NCI-H82 (cell line): ENCODE results near the gene SLC8A1.
A peak's percentile ranks its signal among the peaks of the same experiment; 100 is the strongest.

Source experiments
- DNase-seq: peaks from one replicate; lab custom pipeline; 2025; lab: John Stamatoyannopoulos, UW

SLC8A1 gene

DNA sequence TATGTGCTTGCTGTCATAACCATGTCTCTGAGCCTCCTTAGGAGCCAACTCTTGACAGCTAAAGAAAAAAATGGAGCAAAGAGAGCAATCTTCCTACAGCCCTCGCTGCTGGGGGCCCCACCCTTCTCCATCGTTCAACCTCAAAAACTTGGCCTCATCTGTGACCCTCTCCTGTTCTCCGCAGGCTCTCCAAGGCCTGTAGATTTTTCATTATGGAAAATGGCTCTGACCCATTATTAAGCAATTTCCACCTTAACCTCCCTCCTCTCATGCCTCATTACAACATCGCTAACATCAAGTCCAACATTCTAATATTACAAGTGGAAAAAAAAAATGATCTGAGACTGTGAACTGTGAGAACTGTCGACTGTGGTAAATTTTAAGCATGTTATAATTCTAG lies 98.7 kb downstream of the SLC8A1 start:
- DNase-seq = no peak

- no peak for DNase-seq
Measured at GRCh38 chr2:40352703-40353099, 99.2 kb downstream of the SLC8A1 start.

- no peak for DNase-seq
Measured at GRCh38 chr2:40352041-40352702, 99.7 kb downstream of the SLC8A1 start.

DNA sequence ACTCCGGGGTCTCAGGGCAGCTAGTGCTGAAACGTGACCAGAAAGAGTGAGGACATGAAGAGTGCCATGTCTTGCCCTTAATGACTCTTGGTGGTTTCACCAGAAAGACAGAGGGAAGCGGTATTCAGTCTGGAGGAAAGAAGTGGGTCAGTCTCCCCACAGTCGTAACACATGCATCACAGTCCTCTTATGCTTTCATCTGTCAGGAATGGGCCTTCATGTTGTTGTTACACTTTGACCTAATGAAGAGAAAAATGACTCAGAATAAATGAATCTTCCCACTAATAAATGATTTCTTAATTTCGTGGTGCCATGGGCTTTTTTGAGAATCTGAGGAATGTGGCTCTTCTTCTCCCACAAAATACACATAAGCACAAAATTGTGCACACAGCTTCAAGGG lies 103.2 kb downstream of the SLC8A1 start:
- DNase-seq = no peak

DNA sequence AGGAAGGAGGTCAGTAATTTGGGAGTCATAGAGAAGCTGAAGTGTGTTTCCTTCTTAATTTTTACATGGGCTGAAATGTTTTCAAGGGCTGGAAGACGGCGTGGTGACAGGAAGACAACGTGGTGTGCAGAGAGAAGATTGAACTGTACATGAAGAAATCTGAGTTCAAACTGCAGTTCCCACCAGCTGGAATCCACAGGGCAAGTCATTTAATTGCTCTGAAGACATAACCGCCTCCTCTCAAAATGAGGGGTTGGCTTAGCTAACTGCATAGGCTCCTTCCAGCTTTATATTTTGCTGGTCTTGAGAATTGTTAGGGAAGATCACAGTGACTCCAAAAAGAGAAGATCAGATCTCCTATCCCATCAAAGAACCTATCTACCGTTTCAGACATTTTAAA lies 103.9 kb downstream of the SLC8A1 start:
- no peak for DNase-seq

DNA sequence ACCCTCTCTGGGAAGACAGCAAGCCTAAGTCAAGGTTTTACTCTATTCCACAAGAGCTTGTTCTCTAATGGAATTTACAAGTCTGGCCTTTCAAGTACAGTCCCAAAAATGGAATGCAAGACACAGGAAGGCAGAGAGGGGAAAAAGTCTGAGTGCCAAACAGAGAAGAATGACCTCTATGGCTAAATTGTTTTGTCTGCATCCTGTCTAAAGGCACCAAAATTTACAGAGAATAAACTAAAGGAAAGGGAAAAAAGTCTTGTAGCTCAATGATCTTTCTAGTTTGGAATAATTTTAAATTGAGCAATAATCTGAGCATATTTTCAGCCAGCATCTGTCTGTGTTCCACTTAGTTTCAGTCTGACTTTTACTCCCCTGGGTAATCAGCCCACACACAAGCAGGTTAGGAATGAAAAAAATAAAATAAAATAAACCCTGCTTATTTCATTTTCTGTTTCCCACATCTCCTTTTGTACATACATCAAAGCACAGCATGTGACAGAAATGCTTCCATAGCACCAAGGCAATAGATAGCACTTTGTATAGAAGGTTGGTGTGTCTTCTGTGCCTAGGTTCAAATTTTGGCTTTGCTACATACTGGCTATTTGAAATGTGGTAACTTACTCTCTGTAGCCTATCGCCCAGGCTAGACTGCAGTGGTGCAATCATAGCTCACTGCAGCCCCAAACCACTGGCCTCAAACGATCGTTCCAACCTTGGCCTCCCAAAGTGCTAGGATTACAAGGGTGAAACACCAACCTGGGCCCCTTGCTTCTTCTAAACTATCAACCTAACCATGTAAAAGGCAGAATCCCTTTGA lies 105.1 kb downstream of the SLC8A1 start:
- no peak for DNase-seq

DNA sequence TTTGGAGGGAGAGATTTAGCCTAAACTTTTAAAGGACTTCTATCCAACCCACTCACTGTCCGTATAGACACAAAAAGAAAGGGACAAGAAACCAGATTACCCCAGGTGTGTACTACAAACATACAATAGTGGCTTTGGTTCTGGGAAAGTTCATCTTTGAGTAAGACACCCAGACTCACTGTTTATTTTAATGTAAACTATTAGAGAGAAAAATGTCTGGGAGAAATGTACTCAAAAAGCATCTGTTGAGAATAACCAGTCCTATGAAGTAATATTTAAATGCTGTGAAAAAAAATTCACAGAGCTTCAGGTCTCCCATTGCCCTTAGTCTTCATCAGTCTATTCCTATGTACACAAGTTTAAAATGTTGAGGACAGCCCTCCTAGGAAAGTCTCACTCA lies 107.5 kb downstream of the SLC8A1 start:
- DNase-seq = no peak

- DNase-seq = no peak
Measured at GRCh38 chr2:40343902-40344301, 108.0 kb downstream of the SLC8A1 start.

GRCh38 chr2:40341198-40341597 lies 110.7 kb downstream of the SLC8A1 start:
- no peak for DNase-seq

- DNase-seq = no peak
Measured at GRCh38 chr2:40339026-40339425, 112.9 kb downstream of the SLC8A1 start.

- DNase-seq = peak; percentile 36
Measured at GRCh38 chr2:40332191-40332826, 119.6 kb downstream of the SLC8A1 start.

GRCh38 chr2:40330096-40330495 lies 121.8 kb downstream of the SLC8A1 start:
- no peak for DNase-seq

DNA sequence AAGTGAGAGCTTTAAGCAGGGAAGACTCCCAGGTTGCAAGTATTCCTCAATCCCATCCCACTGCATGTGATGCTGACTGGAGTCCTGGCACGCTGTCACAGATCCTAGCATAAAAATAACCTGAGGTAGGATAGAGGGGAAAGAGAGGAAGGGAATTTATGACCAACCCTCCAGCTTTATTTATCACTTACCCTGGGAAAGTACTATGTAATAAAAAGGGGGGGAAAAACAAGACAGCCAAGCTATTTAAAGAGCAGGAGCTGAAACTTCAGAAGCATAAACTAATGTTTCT lies 122.2 kb downstream of the SLC8A1 start:
- no peak for DNase-seq

- no peak for DNase-seq
Measured at GRCh38 chr2:40325116-40325515, 126.8 kb downstream of the SLC8A1 start.

DNA sequence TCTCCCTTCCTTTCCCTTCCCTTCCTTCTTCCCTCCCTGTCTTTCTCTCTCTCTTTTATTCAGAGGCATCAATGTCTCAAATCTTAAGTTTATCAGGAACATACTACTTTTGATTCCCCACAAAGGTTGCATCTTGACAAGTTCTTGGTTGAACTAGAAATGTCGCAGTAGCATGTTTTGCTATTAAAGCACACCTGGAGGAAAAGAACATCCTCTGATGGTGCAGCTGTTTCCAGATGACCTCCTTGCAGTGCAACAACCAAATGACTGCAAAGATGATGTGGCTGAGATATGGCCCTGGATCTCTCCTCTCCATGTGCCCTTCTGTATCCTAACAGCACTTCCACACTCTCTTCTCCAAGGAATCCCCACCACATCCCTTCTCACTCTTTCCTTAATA lies 127.2 kb downstream of the SLC8A1 start:
- DNase-seq = no peak

DNA sequence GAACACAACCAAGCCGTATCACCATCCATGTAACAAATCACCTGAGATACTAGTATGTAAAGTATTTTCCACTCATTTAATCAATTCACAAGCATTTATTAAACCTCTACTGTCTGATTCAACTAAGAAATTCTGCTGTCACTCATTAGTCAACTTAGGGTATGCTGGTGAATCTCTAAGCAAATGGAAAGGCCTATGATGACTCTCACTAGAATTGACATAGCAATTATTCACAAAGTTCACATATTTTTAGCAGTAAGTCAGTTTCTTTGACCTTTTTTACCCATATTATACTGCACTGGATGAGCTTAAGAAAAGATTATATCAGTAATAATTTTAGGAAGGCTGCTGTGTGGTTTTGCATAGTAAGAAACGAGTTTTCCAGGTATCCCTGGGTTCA lies 130.1 kb downstream of the SLC8A1 start:
- DNase-seq = no peak

DNA sequence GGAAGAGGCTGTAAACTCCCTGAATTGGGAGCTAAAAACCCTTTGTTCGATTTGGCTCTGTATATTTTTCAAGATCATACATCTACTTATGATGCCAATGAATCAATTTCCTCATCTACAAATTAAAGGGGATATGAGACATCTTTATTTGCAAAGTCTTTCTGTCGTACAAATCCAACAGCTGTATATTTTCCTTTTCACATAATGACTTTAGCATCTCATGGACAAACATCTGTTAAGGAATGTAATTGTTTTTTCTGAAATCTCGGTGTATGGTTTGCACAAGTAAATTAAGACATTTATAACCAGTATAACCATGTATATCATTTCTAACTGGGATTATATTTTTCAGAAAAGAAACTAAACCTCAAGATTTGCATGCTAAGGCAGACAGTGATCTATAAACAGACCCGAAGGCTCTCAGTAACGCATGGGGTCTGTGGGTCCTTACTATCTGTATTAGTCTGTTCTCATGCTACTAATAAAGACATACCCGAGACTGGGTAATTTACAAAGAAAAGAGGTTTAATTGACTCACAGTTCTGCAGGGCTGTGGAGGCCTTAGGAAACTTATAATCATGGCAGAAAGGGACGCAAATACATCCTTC lies 130.8 kb downstream of the SLC8A1 start:
- DNase-seq = no peak

DNA sequence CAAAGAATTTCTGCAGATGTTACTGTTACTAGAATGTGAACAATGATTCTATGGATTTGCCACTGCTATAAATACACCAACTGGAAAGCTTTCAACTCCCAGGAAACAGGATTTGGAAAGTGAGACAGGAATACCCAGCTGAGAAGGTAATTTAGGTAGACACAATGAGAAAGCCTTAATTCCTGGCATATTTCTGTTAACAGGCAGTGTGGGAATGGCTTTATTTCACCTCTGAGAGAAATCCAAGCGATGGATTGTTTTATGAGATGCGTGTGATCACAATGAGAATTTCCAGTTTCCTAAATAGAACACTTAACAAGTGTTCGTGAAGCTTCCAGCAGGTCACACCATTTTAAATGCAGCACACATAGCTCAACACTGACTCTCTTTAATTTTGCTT lies 133.0 kb downstream of the SLC8A1 start:
- no peak for DNase-seq

- no peak for DNase-seq
Measured at GRCh38 chr2:40317761-40318160, 134.1 kb downstream of the SLC8A1 start.

GRCh38 chr2:40317046-40317445 lies 134.8 kb downstream of the SLC8A1 start:
- no peak for DNase-seq

- no peak for DNase-seq
Measured at GRCh38 chr2:40316620-40317019, 135.3 kb downstream of the SLC8A1 start.

- no peak for DNase-seq
Measured at GRCh38 chr2:40315683-40316082, 136.2 kb downstream of the SLC8A1 start.

- no peak for DNase-seq
Measured at GRCh38 chr2:40311026-40311425, 140.9 kb downstream of the SLC8A1 start.
